ENCODE data around the gene CADPS2. TPM values are rescaled to one million over a fixed set of nuclear protein-coding genes. Genes with fewer than 3 reads are reported as not detected.

Gene CADPS2
- total and polyA plus RNA-seq, 4 donors, result 5.6 to 41.1 (median 11.0) TPM

- no peaks in the 10 kb centered on the region for H3K36me3 ChIP-seq (ENCODE audit: control insufficient read depth in 4 of 4, insufficient read depth in 3 of 4, low read depth in 1 of 4, low read length in 3 of 4)
- no peak overlapping the region for H3K9ac ChIP-seq (ENCODE audit: low read depth in 1 of 2, low read length in 2 of 2)
- H3K27ac ChIP-seq (ENCODE audit: low read depth in 1 of 2, low read length in 2 of 2), result no peak overlapping the region
- no peak for DNase-seq (ENCODE audit: low spot score)
- 90% methylated on average over 3 of the region's 3 CpGs for WGBS
- no peaks in the 10 kb centered on the region for H3K9me3 ChIP-seq (ENCODE audit: control insufficient read depth in 4 of 4, low read length in 3 of 4)
- H3K4me3 ChIP-seq (ENCODE audit: low read depth in 1 of 3, low read length in 3 of 3), result no peak overlapping the region
- no peaks in the 10 kb centered on the region for H3K4me1 ChIP-seq (ENCODE audit: control insufficient read depth in 4 of 4, insufficient read depth in 4 of 4, low read length in 3 of 4)
- no peak for TF ChIP-seq HNF4A (conservative IDR thresholded peaks at IDR 0.05)
- no peaks in the 10 kb centered on the region for H3K27me3 ChIP-seq (ENCODE audit: control insufficient read depth in 4 of 4, insufficient read depth in 4 of 4, low read length in 3 of 4)
These were observed 118.9 kb downstream of the CADPS2 start for GRCh38 chr7:122767339-122767738.

- TF ChIP-seq HNF4G (IDR thresholded peaks at IDR 0.05) (no peak), REST (IDR thresholded peaks at IDR 0.05) (no peak), ATF3 (IDR thresholded peaks at IDR 0.05) (no peak), CTCF (IDR thresholded peaks at IDR 0.05; ENCODE audit: low read depth, low read length, missing input control) (no peak), MAX (IDR thresholded peaks at IDR 0.05) (no peak), SP1 (IDR thresholded peaks at IDR 0.05) (no peak), NR2F2 (IDR thresholded peaks at IDR 0.05) (no peak), EGR1 (IDR thresholded peaks at IDR 0.05; ENCODE audit: low read depth in 2 of 2) (no peak), RAD21 (IDR thresholded peaks at IDR 0.05) (no peak), YY1 (IDR thresholded peaks at IDR 0.05) (no peak), ZBTB33 (IDR thresholded peaks at IDR 0.05) (no peak), RXRA (IDR thresholded peaks at IDR 0.05) (no peak)
- 94% methylated on average over 1 of the region's 1 CpG for WGBS
These were observed 119.7 kb downstream of the CADPS2 start for GRCh38 chr7:122766593-122766992.

More at GRCh38 chr7:122766593-122766992, 119.7 kb downstream of the CADPS2 start:
- DNase-seq (ENCODE audit: low spot score), result no peak
- no peaks in the 10 kb centered on the region for H3K27me3 ChIP-seq (ENCODE audit: control insufficient read depth in 4 of 4, insufficient read depth in 4 of 4, low read length in 3 of 4)
- no peaks in the 10 kb centered on the region for H3K4me1 ChIP-seq (ENCODE audit: control insufficient read depth in 4 of 4, insufficient read depth in 4 of 4, low read length in 3 of 4)
- H3K27ac ChIP-seq (ENCODE audit: low read depth in 1 of 2, low read length in 2 of 2), result no peak overlapping the region
- no peaks in the 10 kb centered on the region for H3K36me3 ChIP-seq (ENCODE audit: control insufficient read depth in 4 of 4, insufficient read depth in 3 of 4, low read depth in 1 of 4, low read length in 3 of 4)
- H3K4me3 ChIP-seq (ENCODE audit: low read depth in 1 of 3, low read length in 3 of 3), result no peak overlapping the region
- H3K9ac ChIP-seq (ENCODE audit: low read depth in 1 of 2, low read length in 2 of 2), result no peak overlapping the region
- H3K9me3 ChIP-seq (ENCODE audit: control insufficient read depth in 4 of 4, low read length in 3 of 4), result no peaks in the 10 kb centered on the region

Data from liver (tissue), 9 donors.